Stimulated activated CD8-positive, alpha-beta memory T cell treated with anti-CD3 and anti-CD28 coated beads, Interleukin-4, amount 100 ng/mL, for 4 hours (primary cell): Measurements from ENCODE around the gene CSF2RB.

Experiments used
- DNase-seq, 2 donors: peaks; one replicate each; pipeline ENCODE4 v3.0.0-alpha.2; 2020; ENCODE audit warnings: low read depth in 2 of 2, low spot score in 1 of 2

CSF2RB gene

GRCh38 chr22:36887162-36887561 is 26.3 kb upstream of the CSF2RB start:
- DNase-seq: no peak

GRCh38 chr22:36891646-36892045 is 21.8 kb upstream of the CSF2RB start:
- no peak for DNase-seq

DNA sequence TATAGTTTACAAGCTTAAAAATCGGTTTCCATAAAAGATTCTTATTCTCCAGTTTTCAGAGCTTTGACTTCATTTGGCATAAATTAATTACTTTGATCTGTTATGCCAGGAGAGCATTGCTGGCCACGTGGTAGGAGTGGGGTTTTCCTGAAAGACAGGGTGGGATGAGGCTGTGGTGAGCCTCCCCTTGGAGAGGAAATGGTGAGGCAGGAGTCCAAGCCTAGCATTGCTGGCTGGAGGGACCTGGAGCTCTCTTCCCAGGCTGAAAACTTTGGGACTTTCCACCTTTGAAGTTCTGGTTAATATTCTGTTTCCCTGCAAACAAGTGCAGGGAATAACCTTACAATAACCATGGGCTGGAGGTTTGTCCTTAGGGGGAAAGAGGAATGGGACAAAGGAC is 21.1 kb upstream of the CSF2RB start:
- no peak for DNase-seq

- no peak for DNase-seq
Observed at GRCh38 chr22:36893262-36893661, 20.2 kb upstream of the CSF2RB start.

DNA sequence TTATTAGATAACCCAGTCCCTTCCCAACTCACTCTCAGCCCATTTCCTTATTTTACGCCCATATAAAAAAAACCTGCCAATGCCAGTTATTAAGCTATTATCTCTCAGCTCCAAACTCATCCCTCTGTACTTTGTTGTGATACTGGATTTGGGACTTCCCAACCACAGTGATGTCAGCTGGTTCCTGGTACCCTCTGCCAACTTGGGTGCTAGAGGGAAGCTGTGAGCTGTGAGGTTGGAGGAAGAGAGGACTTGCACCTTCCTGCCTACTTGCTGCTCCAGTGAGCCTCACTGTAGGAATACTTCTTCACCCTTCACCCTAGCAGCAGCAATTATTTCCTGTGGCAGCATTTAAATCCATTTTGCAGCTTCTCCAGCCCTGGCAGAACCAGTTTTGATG is 19.2 kb upstream of the CSF2RB start:
- no peak for DNase-seq

DNA sequence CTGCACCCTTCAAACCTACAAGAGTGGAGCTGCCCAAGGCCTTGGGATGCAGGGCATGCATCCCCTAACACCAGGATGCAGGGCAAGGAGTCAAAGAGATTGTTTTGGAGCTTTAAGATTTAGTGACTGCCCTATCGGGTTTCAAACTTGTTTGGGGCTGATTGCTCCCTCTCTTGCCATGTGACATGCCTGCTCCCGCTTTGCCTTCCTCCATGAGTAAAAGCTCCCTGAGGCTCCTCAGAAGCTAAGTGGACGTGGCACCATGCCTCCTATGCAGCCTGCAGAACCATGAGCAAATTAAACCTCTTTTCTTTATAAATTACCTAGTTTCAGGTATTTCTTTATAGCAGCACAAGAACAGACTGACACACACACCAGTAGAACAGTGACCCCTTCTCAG is 15.8 kb upstream of the CSF2RB start:
- DNase-seq: no peak

DNA sequence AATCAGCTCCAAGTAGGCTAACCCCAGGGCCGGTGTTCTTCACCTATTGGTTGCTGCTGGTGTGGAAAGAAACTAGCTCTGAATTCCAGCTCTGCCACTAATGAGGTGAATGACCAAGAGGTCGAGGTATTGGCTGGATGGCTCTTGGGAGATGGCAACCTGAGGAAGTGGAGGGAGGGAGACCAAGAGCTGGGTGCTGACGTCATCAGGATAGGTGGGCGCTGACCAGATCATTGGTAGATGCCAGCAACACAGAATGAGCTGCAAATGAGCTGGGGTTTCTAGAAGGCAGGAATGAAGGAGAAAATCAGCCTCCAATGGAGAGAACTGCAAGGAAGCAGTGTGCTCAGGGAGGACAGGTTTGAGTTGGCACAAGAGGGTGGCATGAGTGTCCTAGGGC is 14.7 kb upstream of the CSF2RB start:
- DNase-seq: no peak

GRCh38 chr22:36899498-36899897 is 13.9 kb upstream of the CSF2RB start:
- DNase-seq: no peak

DNA sequence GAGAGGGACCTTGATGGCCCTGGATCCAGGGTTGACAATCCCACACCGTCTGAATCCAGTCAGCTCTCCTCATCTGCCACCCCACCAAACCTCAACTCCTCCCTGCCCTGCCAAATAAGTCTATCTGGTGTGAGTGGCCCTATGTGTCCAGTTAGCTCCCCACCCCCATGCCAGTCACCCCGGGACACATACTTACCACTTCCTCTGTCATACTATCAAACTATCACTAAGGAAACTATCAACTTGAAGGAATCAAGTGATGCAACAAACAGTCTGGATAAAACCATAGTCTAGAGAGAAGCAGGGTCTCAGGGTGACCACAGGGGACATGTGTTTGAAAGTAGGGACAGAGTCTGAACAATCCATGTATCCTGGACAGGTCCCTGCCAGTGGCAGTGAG is 13.2 kb upstream of the CSF2RB start:
- no peak for DNase-seq

DNA sequence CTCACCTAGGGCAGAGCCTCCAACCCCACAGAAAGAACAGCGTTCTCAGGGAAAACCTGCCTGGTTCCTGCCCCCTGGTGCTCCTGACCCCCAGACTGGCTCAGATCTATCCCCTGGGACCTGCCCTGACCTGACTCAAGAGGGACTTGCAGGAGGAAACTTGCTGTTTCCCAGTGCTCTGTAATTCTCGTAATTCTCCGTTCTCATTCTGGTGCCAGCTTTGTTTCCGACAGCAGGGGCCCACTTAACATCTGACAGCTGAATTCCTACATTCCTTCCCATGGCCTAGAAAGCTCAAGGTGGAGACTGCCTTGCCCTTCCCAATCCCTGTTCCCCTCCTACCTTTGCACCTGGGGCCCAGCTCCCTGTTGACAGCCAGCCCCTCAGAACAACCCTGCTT is 12.5 kb upstream of the CSF2RB start:
- no peak for DNase-seq

DNA sequence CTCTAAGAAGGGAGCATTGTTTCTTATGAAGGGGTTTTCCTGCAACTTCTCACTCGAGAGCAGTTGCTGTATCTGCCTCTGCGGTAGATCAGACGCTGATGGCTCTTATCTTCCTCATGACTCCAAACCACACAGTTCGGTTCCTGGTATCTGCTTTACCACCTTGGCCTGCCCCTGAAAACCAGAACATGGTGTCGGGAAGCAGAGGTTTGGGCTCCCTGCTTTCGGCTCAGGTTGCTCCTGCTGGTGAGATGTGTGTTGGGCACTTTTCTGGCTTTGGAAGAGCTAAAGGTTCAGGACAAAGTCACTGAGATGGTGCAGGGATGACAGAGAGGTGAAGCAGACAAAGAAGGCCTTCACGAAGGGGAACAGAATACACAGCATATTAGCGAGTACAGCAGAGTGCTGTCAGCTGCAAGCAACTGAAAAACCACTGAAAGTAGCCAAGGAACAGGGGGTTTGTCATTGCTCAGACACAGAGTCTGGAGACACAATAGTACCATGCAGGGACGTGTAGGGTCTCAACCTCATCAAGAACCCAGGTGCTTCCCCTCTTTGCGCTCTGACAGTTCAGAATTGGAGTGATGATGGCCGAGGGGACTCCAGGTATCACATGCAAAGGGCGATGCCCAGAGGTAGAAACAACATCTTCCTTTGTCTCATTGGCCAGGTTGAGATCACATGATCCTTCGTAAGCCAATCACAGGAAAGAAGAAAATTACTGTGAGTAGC is 11.9 kb upstream of the CSF2RB start:
- no peak for DNase-seq

DNA sequence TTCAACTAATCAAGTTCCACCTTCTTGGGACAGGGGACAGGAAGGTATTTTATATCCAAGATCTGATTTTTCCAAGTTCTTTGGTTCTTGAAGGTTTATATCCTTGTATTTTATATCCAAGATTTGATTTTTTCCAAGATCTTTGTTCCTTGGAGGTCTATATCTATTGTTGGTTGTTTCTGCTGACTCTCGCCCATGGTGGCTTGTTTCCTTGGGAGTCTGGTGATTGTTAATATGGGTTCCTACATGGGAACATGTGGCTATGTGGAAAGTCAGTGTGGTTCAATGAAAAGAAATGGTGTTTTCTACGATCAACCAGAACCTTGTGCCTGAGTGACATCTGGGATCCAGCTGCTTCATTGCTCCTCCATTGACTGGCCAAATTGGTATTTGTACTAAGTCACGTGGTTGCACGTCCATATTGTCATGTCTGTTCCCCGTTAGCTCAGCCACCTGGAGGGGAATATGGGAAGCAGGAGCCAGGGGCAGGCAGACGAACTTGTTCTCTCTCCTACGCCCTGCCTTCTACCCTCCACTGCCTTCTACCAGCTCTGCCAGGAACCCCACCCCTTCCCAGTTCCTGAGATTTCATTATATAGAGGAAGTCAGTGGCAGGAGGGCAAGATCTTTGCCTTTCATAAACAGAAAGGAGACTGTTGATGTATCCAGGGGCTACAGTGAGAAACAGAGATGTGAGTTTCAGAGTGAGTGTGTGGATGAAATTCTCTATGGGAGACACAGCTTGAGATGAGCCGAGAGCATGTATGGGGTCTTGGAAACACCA is 11.1 kb upstream of the CSF2RB start:
- DNase-seq: no peak

GRCh38 chr22:36904260-36904880 is 9.1 kb upstream of the CSF2RB start:
- no peak for DNase-seq

GRCh38 chr22:36907253-36908195 is 5.9 kb upstream of the CSF2RB start:
- DNase-seq: no peak

- DNase-seq: no peak
Observed at GRCh38 chr22:36910461-36910860, 3.0 kb upstream of the CSF2RB start.

- DNase-seq: no peak
Observed at GRCh38 chr22:36911887-36912661, 1.4 kb upstream of the CSF2RB start.

DNA sequence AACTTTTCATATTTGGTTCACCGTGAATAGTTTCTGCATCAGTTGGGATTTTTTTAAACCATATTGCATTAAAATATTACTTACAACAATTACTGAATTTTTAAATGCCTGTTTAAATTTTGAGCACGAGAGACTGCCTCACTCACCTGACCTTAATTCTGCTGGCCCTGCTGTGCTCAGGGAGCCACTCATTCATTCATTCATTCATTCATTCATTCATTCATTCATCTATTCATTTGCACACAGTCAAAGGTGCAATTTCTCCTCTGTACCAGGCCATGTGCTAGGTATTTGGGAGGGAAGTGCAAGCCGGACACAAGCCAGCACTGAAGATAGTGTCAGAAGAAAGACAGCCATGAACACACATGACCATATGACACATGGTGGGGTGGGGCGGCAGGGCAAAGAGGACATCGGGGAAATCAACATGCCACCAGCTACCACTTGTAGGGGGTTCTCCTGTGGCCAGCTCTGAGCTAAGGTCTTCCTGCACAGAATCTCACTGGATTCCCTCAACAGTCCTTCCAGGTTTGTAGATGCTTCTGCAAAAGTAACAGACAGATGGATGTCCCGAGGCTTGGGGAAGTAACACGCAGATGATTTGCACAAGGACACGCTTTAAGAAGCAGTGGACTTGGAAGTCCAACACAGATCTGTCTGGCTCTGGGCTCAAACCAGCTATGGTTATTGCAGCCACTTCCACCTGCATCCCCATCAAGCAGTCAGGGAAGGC is 568 bp upstream of the CSF2RB start:
- no peak for DNase-seq

DNA sequence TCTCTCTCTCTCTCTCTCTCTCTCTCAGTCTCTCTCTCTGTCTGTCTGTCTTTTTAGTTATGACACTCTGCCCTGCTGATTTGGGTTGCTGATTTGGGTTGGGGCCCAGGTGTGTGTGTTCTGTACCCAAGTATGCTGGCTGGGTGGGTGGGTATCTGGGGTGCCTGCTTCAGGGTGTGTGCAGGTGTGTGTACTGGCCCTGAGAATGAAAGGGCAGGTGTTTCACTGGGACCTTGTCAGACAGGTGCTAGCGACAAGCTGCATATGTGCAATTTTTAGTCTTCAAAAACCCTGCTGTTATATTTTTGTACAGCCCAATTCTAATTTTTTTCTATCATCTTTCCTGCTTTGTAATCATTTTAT is 943 bp downstream of the CSF2RB start:
- no peak for DNase-seq

GRCh38 chr22:36916034-36916433 is 2.6 kb downstream of the CSF2RB start:
- no peak for DNase-seq
